ENCODE data around the gene TRAP1.
A peak's percentile ranks its signal among the peaks of the same experiment; 100 is the strongest.
"Not testable (repeated sequence)": the region's sequence is repeated elsewhere in the genome, so short reads cannot be mapped to it uniquely, and the experiment has no call there.

TRAP1 gene

DNA sequence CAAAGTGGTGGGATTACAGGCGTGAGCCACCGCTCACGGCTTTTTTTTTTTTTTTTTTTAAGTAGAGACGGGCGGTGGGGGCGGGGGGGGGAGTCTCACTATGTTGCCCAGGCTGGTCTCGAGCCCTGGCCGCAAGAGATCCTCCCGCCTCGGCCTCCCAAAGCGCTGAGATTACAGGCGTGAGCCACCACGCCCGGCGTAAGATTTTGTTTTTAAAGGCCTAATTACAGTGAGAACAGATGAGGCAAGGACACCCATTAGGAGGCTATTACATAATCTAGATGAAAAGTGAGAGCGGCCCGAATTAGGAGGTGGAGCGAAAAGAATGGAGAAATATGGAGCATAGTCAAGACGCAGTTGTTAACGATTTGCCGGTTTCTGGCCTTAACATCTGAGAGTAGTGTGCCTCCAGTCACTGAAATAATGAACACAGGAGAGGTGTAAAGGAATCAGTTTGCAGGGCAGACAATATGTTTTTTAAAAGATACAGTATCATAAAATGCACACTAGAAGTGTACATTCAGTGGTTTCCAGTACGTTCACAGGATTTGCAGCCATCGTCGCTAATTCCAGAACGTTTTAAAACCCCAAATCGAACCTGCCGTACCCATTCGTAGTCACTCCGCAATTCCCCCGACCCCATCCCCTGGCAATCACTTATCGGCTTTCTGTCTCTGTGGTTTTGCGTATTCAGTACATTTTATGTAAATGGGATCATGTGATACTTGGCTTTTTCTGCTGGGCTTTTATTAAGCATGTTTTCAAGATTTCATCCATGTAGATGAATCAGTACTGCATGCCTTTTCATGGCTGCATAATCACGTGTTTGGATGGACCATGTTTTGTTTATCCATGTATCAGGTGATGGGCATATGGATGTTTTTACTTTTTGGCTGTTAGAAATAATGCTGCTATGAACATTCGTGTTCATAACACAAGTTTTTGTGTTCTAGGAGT, 104.5 kb downstream of the TRAP1 start:
- DNase-seq, result no peak

GRCh38 chr16:3611146-3611975, 106.0 kb downstream of the TRAP1 start, which contains the start of gene SLX4:
TSS of gene SLX4 (minus strand) at chr16:3611606. CDS start at chr16:3608964, 2,642 bp downstream.
- DNase-seq, result peak in 57 of 58 donors; percentile 26 to 88 (median 78)

- DNase-seq, result peak in 1 of 58 donors; percentile 27
Observed at GRCh38 chr16:3610698-3611145, 106.6 kb downstream of the TRAP1 start.

GRCh38 chr16:3609895-3610697, 107.2 kb downstream of the TRAP1 start:
- no peak for DNase-seq

- not testable (repeated sequence) for DNase-seq
Observed at GRCh38 chr16:3608976-3609375, 108.3 kb downstream of the TRAP1 start.

DNA sequence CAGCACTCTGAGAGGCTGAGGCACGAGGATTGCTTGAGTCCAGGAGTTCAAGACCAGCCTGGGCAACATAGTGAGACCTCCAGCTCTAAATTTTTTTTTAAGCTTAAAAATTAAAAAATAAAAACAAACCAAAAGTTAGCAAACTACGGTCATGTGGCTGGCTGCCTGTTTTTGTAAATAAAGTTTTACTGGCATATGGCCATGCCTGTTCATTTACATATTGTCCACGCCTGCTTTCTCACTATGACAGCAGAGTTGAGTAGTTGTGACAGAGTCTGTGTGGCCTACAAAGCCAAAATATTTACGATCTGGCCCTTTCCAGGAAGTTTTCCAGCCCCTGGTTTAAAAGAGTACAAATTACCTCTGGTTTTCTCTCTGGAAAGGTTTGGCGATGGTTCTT, 109.3 kb downstream of the TRAP1 start:
- no peak for DNase-seq

Data from anterior cingulate cortex (tissue), 58 donors.